Skeletal muscle satellite cell (primary cell): ENCODE results near the gene EML1.

Experiments used
- H3K27me3 ChIP-seq: 2 replicates; pipeline ENCODE4 v1.7.0; 2013; ENCODE audit warnings: low read length; ENCODE audit not compliant: control insufficient read depth, insufficient read depth
- H3K36me3 ChIP-seq: 2 replicates; pipeline ENCODE4 v1.7.0; 2013; ENCODE audit warnings: mild to moderate bottlenecking, control low read depth, low read length; ENCODE audit not compliant: insufficient read depth
- H3K4me1 ChIP-seq: 2 replicates; pipeline ENCODE4 v1.7.0; 2013; ENCODE audit warnings: low read length; ENCODE audit not compliant: control insufficient read depth, insufficient read depth
- H3K4me2 ChIP-seq: 2 replicates; pipeline ENCODE4 v1.7.0; 2013; ENCODE audit warnings: mild to moderate bottlenecking, low read length
- H3K4me3 ChIP-seq: 2 replicates; pipeline ENCODE4 v1.7.0; 2013; ENCODE audit warnings: low read length
- H3K9ac ChIP-seq: 2 replicates; pipeline ENCODE4 v1.7.0; 2013; ENCODE audit warnings: mild to moderate bottlenecking, low read depth, low read length, moderate library complexity
- H3K9me3 ChIP-seq: replicated peaks from 2 replicates; pipeline ENCODE4 v1.7.0; 2013; ENCODE audit warnings: mild to moderate bottlenecking, control low read depth, low read length

Gene EML1

GRCh38 chr14:99884834-99885648, 91.8 kb downstream of the EML1 start:
- no peak overlapping the region for H3K9ac ChIP-seq
- no peaks in the 10 kb centered on the region for H3K36me3 ChIP-seq
- H3K4me1 ChIP-seq, result peaks cover 3% of the 10 kb centered on the region
- H3K4me3 ChIP-seq, result no peak overlapping the region
- H3K27me3 ChIP-seq, result no peaks in the 10 kb centered on the region
- no peaks in the 10 kb centered on the region for H3K9me3 ChIP-seq
- H3K4me2 ChIP-seq, result no peak overlapping the region

GRCh38 chr14:99885649-99885958, 92.4 kb downstream of the EML1 start:
- Histone ChIP-seq H3K27me3 (no peaks in the 10 kb centered on the region), H3K4me1 (no peaks in the 10 kb centered on the region), H3K9me3 (no peaks in the 10 kb centered on the region), H3K36me3 (no peaks in the 10 kb centered on the region), H3K4me2 (no peak overlapping the region), H3K4me3 (no peak overlapping the region), H3K9ac (no peak overlapping the region)

- no peak overlapping the region for H3K4me3 ChIP-seq
- no peaks in the 10 kb centered on the region for H3K36me3 ChIP-seq
- no peak overlapping the region for H3K4me2 ChIP-seq
- H3K9ac ChIP-seq, result no peak overlapping the region
- H3K4me1 ChIP-seq, result no peaks in the 10 kb centered on the region
- no peaks in the 10 kb centered on the region for H3K27me3 ChIP-seq
- H3K9me3 ChIP-seq, result no peaks in the 10 kb centered on the region
Measured at GRCh38 chr14:99887407-99887806, 94.2 kb downstream of the EML1 start.

GRCh38 chr14:99888149-99888548, 94.9 kb downstream of the EML1 start:
- Histone ChIP-seq H3K36me3 (no peaks in the 10 kb centered on the region), H3K4me2 (no peak overlapping the region), H3K27me3 (no peaks in the 10 kb centered on the region), H3K9ac (no peak overlapping the region), H3K4me3 (no peak overlapping the region), H3K9me3 (no peaks in the 10 kb centered on the region), H3K4me1 (no peaks in the 10 kb centered on the region)

GRCh38 chr14:99889268-99889667, 96.1 kb downstream of the EML1 start:
- H3K27me3 ChIP-seq, result no peaks in the 10 kb centered on the region
- no peak overlapping the region for H3K9ac ChIP-seq
- no peaks in the 10 kb centered on the region for H3K4me1 ChIP-seq
- no peaks in the 10 kb centered on the region for H3K9me3 ChIP-seq
- H3K36me3 ChIP-seq, result no peaks in the 10 kb centered on the region
- no peak overlapping the region for H3K4me3 ChIP-seq
- no peak overlapping the region for H3K4me2 ChIP-seq

GRCh38 chr14:99891266-99891665, 98.1 kb downstream of the EML1 start:
- Histone ChIP-seq H3K4me1 (no peaks in the 10 kb centered on the region), H3K9ac (no peak overlapping the region), H3K27me3 (no peaks in the 10 kb centered on the region), H3K4me2 (no peak overlapping the region), H3K36me3 (no peaks in the 10 kb centered on the region), H3K4me3 (no peak overlapping the region), H3K9me3 (no peaks in the 10 kb centered on the region)

- Histone ChIP-seq H3K9ac (no peak overlapping the region), H3K4me1 (no peaks in the 10 kb centered on the region), H3K36me3 (no peaks in the 10 kb centered on the region), H3K27me3 (no peaks in the 10 kb centered on the region), H3K4me2 (no peak overlapping the region), H3K9me3 (no peaks in the 10 kb centered on the region), H3K4me3 (no peak overlapping the region)
Measured at GRCh38 chr14:99891900-99892299, 98.7 kb downstream of the EML1 start.

- Histone ChIP-seq H3K4me2 (no peak overlapping the region), H3K27me3 (no peaks in the 10 kb centered on the region), H3K4me3 (no peak overlapping the region), H3K9me3 (no peaks in the 10 kb centered on the region), H3K36me3 (no peaks in the 10 kb centered on the region), H3K4me1 (no peaks in the 10 kb centered on the region), H3K9ac (no peak overlapping the region)
Measured at GRCh38 chr14:99892406-99892805, 99.2 kb downstream of the EML1 start.

GRCh38 chr14:99896361-99896760, 103.1 kb downstream of the EML1 start:
- Histone ChIP-seq H3K9me3 (no peaks in the 10 kb centered on the region), H3K4me3 (no peak overlapping the region), H3K36me3 (peaks cover 6% of the 10 kb centered on the region), H3K9ac (no peak overlapping the region), H3K27me3 (no peaks in the 10 kb centered on the region), H3K4me1 (no peaks in the 10 kb centered on the region), H3K4me2 (no peak overlapping the region)

- Histone ChIP-seq H3K27me3 (no peaks in the 10 kb centered on the region), H3K4me3 (no peak overlapping the region)
Measured at GRCh38 chr14:99899578-99900178, 106.5 kb downstream of the EML1 start.

GRCh38 chr14:99902925-99903324, 109.7 kb downstream of the EML1 start:
- Histone ChIP-seq H3K9ac (no peak overlapping the region), H3K4me3 (no peak overlapping the region), H3K4me1 (no peaks in the 10 kb centered on the region), H3K27me3 (no peaks in the 10 kb centered on the region), H3K4me2 (no peak overlapping the region), H3K36me3 (peaks cover 11% of the 10 kb centered on the region), H3K9me3 (no peaks in the 10 kb centered on the region)

More at GRCh38 chr14:99899578-99900178, 106.5 kb downstream of the EML1 start:
- H3K9ac ChIP-seq, result no peak overlapping the region
- H3K4me2 ChIP-seq, result no peak overlapping the region
- H3K9me3 ChIP-seq, result no peaks in the 10 kb centered on the region
- H3K4me1 ChIP-seq, result no peaks in the 10 kb centered on the region
- H3K36me3 ChIP-seq, result peaks cover 8% of the 10 kb centered on the region

- Histone ChIP-seq H3K9ac (no peak overlapping the region), H3K9me3 (no peaks in the 10 kb centered on the region), H3K27me3 (no peaks in the 10 kb centered on the region), H3K4me3 (no peak overlapping the region), H3K36me3 (peaks cover 12% of the 10 kb centered on the region), H3K4me1 (peaks cover under 1% of the 10 kb centered on the region), H3K4me2 (no peak overlapping the region)
Measured at GRCh38 chr14:99904506-99904905, 111.3 kb downstream of the EML1 start.
